IPS-11a (cell line): ENCODE data around the gene MRTFA.
"Not testable (repeated sequence)": the region's sequence is repeated elsewhere in the genome, so short reads cannot be mapped to it uniquely, and the experiment has no call there.

ENCODE experiments used
- H3K4me3 ChIP-seq: one replicate; pipeline ENCODE4 v1.5.1; 2013; ENCODE audit warnings: low read depth, low read length, control low read depth

Gene MRTFA

GRCh38 chr22:40500465-40500786, 136.1 kb downstream of the MRTFA start:
- not testable (repeated sequence) for H3K4me3 ChIP-seq

DNA sequence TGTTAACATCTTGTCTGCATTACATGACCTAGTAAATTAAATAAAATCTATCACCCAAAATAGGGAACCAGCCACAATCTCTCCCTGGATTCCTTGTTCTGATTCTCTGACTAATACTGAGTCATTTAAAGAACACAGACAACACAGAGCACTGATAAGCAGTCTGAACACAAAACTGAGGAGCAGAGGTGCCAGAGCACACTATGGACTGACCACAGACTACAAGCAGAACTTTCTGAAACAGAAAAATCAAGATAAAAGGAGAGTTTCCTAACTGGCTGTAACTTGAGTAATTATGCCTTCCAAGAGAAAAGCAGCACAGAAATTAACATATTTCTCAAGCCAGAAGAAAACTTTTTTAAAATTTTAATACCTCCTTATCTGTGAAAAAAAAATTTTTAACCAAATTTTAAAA, 137.3 kb downstream of the MRTFA start:
- H3K4me3 ChIP-seq: no peak overlapping the region

GRCh38 chr22:40498420-40499208, 137.9 kb downstream of the MRTFA start:
- no peak overlapping the region for H3K4me3 ChIP-seq

- H3K4me3 ChIP-seq: no peak overlapping the region
These were observed 143.1 kb downstream of the MRTFA start for GRCh38 chr22:40493441-40493840.

GRCh38 chr22:40491990-40492631, 144.4 kb downstream of the MRTFA start:
- H3K4me3 ChIP-seq: no peak overlapping the region

DNA sequence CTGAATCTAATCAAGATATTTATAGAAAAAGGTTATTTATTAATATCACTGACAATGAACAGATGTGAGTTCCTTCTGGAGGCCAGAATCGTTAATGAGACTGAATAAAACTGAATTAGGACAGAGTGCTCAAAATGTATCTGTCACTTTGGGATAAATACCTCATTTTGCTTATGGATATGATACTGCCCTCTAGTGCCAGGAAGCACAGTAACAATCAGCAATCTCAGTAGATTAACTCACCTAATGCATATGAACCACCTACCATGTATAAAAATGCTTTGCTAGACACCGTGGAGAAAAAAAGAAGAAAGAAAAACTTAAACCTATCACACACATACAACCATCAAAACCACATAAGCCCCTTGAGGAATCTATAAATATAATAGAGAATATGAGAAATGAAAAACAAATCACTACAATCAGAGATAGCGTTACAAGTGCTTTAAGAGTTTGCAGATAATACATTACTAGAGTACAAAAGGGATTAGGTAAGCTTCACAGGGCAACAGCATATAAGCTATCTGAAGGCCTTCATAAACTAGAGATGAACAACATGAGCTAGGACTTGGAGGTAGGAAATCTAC, 148.8 kb downstream of the MRTFA start:
- H3K4me3 ChIP-seq: no peak overlapping the region

DNA sequence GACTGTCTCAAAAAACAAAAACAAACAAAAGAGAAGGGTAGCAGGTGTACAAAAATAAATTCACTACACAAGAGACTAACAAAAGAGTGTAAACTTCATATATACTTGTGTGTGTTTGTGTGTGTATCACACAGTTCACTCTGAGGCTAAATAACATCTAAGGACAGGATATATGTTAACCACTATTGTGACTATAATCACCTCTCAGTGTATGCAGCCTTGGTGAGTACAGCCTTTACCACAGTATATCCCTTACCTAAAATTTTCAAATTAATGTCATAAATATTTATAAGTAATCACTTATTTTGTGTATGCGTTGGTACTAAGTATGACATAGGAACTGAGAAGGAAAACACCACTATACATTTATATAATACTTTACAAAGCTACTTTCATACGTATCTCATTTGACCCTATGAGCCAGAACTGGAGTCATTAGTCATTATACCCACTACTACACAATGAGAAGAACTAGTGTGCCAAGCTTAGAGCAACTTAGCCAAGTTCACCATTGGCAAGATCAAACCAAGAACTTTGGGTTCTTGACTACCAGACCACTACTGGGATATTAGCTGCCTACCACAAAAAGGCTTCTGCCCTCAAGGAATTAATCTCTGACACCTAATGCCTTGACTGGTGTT, 149.4 kb downstream of the MRTFA start:
- H3K4me3 ChIP-seq: no peak overlapping the region

DNA sequence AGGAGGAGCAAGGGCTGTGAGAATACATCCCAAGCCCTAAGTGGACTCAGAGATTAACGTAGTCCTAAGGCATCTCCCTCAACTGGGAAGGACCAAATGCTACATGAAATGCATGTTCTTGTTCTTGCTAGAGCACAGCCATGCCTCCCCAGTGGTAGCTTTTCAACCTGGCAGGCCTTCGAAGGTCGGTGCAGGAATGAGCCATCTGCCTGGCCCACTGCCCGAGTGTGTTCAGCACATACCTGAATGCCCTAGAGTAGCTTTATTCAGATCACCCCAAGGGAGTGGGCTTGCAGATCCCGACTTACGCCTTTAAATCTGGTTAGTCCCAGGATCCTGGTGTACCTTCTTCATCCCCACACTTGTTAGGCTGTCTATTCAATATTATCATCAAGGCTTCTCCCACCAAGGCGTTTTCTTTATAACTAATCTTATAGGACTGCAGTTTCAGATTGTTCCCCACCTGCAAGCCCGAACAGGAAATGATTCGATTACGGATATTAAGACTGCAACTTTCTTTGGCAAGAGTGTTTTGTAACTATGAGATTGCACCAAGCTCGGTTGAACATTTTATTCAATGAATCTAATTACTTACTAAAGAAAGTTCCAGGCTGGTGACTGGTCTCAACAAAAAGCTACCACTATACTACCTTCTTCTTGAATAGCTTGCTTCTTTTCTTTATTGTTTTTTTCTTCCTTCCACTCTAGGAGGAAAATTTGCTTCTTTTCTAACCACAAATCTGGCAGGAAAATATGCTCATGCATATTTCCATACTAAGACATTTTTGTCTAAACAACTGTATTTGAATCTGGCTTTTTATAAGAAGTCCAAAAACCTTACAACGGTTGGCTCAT, 150.5 kb downstream of the MRTFA start:
- H3K4me3 ChIP-seq: no peak overlapping the region

- H3K4me3 ChIP-seq: no peak overlapping the region
These were observed 151.4 kb downstream of the MRTFA start for GRCh38 chr22:40484906-40485669.

DNA sequence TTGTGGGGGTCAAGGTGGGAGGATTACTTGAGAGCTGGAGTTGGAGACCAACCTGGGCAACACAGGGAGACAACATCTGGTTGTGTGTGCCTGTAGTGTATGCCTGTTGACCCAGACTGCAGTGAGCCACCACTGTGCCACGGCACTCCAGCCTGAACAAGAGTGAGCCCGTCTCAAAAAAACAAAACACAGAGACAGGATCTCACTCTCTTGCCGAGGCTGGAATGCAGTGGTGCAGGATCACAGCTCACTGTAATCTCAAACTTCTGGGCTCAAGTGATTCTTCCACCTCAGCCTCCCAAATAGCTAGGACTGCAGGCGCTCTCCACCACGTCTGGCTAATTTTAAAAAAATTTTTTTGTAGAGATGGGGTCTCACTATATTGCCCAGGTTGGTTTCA, 153.6 kb downstream of the MRTFA start:
- H3K4me3 ChIP-seq: no peak overlapping the region

DNA sequence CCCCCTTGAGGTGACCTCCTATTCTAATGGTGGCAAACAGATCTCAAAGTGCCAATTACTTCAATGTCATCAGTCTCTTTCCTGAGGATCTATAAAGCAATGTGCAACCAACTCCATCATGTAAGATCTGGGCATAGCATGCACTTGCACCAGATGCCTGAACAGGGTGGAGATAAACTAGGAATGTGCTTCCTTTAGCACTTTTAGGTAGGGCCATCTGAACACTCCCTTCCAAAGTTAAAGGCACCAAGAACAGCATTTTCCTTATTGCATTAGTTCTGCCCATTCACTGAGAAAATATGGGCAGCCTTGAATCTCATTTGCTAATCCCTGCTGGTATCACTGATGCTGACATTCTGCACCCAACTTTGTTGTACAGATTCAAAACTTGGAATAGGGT, 154.1 kb downstream of the MRTFA start:
- no peak overlapping the region for H3K4me3 ChIP-seq

- no peak overlapping the region for H3K4me3 ChIP-seq
These were observed 155.5 kb downstream of the MRTFA start for GRCh38 chr22:40480996-40481395.

DNA sequence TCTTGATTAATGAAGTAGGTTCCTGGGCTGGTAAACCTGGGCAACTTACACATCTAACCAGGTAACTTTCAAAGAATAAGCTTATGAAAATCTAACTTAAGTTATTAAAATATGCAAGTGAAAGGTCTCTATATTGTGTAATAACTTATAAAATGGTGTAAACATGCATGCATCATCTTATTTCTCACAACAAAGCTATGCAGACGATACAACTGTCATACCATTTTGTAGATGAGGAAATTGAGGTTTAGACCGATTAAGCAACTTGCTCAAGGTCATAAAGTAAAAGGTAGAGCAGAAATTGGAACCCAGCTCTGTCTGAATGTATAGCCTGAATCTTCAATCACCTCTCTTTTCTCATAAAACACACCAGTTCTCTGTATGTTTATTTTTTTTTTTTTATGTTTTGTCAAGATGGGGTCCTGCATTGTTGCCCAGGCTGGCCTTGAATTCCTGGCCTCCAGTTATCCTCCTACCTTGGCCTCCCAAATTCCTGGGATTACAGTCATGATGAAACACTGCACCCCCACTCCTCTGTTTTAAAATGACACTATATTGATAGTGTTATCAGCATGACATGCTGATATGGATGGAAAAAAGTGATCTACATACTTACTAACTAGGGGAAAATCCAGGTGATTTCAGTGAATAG, 156.5 kb downstream of the MRTFA start:
- no peak overlapping the region for H3K4me3 ChIP-seq

GRCh38 chr22:40479126-40479800, 157.3 kb downstream of the MRTFA start:
- H3K4me3 ChIP-seq: no peak overlapping the region

- H3K4me3 ChIP-seq: no peak overlapping the region
These were observed 158.0 kb downstream of the MRTFA start for GRCh38 chr22:40478338-40479125.

DNA sequence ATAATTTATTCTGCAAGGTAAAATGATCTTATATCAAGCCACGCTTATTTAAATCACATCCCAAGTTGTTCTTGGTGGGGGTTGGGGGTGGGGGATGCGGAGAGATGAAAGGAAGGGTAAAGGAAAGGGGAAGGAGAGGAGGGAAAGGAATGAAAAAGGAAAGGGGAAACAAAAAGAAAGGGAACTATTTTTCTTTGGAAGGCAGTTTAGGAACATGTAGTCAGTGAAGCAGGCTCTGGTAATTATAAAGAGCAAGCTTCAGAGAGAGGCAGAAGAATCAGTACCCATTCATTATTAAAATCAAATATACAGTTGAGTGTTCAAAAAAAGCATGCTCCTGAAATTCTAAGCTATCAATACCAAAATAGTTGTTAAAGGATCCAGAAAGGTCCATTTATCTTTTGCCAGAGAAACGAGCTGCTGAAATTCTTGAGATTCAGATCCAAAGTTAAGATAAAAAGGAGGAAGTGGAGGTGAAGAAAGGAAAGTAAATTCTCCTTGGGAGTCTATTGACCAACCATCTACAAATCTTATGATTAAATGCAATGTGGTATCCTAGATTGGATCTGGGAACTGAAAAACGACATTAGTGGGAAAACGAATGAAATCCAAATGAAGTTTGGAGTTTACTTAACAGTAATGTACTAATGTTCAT, 158.7 kb downstream of the MRTFA start:
- H3K4me3 ChIP-seq: no peak overlapping the region

DNA sequence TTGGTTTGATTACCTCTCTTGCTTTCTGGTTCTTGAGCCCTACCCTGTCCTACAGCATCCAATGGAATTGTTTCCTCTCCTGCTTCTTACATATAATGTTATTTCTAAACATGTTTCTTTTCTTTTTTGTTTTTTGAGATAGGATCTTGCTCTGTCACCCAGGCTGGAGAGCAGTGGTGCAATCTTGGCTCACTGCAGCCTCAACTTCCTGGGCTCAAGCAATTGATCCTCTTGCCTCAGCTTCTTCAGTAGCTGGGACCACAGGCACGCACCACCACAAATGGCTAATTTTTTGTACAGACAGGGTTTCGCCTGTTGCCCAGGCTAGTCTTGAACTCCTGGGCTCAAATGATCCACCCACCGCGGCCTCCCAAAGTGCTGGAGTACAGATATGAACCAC, 160.2 kb downstream of the MRTFA start:
- H3K4me3 ChIP-seq: no peak overlapping the region

DNA sequence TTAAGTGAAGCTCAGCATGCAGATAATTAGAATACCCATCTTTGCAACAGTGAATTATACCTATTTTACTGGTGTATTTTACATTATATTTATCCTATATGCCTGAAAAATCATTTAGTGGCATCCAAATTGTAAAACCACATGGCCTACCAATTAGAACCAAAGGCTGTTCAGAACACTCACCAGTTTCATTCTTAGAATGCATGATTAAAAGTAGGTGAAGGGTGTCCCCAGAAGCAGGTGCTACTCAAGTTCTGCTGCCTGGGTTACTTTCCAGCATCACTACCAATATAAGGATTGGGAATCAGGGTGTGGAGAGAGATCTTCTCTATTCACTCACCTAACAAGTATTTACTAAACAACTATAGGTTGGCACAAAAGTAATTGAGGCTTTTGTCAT, 162.8 kb downstream of the MRTFA start:
- H3K4me3 ChIP-seq: no peak overlapping the region
